Heart right ventricle (tissue), 16 donors: ENCODE measurements around the gene PBXIP1. TPM values are rescaled to one million over a fixed set of nuclear protein-coding genes. Genes with fewer than 3 reads are reported as not detected.
A peak's percentile ranks its signal among the peaks of the same experiment; 100 is the strongest.
"Not testable (repeated sequence)": the region's sequence is repeated elsewhere in the genome, so short reads cannot be mapped to it uniquely, and the experiment has no call there.

Experiments used
- ATAC-seq, 8 donors: fragments of 200-7000 bp; cut with Tn5 transposase; one replicate each; pipeline ENCODE4 v1.9.1; 2020; ENCODE audit warnings: mild to moderate bottlenecking in 8 of 8, moderate library complexity in 8 of 8, moderate number of reproducible peaks in 1 of 8
- DNase-seq, 2 donors: peaks; one replicate each; pipeline ENCODE4 v3.0.0-alpha.2; 2020
- H3K27ac ChIP-seq, 10 donors: fragments of 200-600 bp; sonication (generic) in 2 of 10; one replicate each; pipeline versions ENCODE4 v1.5.0 to v1.8.0; 2020 to 2022; ENCODE audit warnings: mild to moderate bottlenecking in 3 of 10
- H3K27me3 ChIP-seq, 7 donors: fragments of 200-600 bp; one replicate each; pipeline ENCODE4 v1.8.0; 2021 to 2022; ENCODE audit warnings: mild to moderate bottlenecking in 2 of 7
- H3K36me3 ChIP-seq, 9 donors: fragments of 200-600 bp; sonication (generic) in 1 of 9; one replicate each; pipeline versions ENCODE4 v1.5.0 to v1.8.0; 2020 to 2022; ENCODE audit warnings: mild to moderate bottlenecking in 2 of 9
- H3K4me1 ChIP-seq, 9 donors: fragments of 200-600 bp; sonication (generic) in 1 of 9; one replicate each; pipeline versions ENCODE4 v1.5.0 to v1.8.0; 2020 to 2022; ENCODE audit warnings: mild to moderate bottlenecking in 4 of 9
- H3K4me3 ChIP-seq, 10 donors: fragments of 200-600 bp; sonication (generic) in 2 of 10; one replicate each; pipeline versions ENCODE4 v1.5.0 to v1.8.0; 2020 to 2022; ENCODE audit warnings: mild to moderate bottlenecking in 7 of 10, moderate library complexity in 2 of 10
- H3K9me3 ChIP-seq, 11 donors: fragments of 200-600 bp in 10 of 11; sonication (generic) in 2 of 11; one replicate each; pipeline versions ENCODE4 v1.5.0 to v1.8.0; 2013 to 2022; ENCODE audit warnings: mild to moderate bottlenecking in 2 of 11, control low read depth in 1 of 11, moderate library complexity in 1 of 11
- WGBS, 2 donors: extraction: QIAGEN DNeasy Blood & Tissue Kit; methylation state at CpG; one replicate each; pipeline ENCODE4 v1.1.7; 2013; ENCODE audit warnings: inconsistent platforms in 1 of 2; 5-methylcytosine and 5-hydroxymethylcytosine counted together
- intact Hi-C, 10 donors: fragments of 100-400 bp; cut with DNase I; formaldehyde crosslinking; loops; one replicate each; pipeline versions ENCODE4 v1.11.1 to v1.14.2; 2022
- polyA plus RNA-seq, 2 donors: library from polyadenylated mRNA; stranded (reverse); fragments of 200-250 nt; gene quantifications; one replicate each; pipeline ENCODE4 v1.2.3, GENCODE V29; 2013
- total RNA-seq, 10 donors: library from RNA; stranded (reverse); fragmentation: NEBNext Ultra II Directional in 3 of 10; extraction: Animal tissue kit (Norgen Biotek cat#: 25700) in 3 of 10; gene quantifications; one replicate each; pipeline versions ENCODE4 v1.2.1 to v1.2.4, GENCODE V29; 2021 to 2023
- TF ChIP-seq, protein P1 (sequence below), 9 donors: fragments of 200-600 bp; sonication (generic) in 2 of 9; IDR thresholded peaks; one replicate each; pipeline versions ENCODE4 v1.5.0 to v1.8.0; 2021 to 2022; ENCODE audit warnings: antibody characterized with exemption in 9 of 9, mild to moderate bottlenecking in 5 of 9, moderate library complexity in 1 of 9
- donor health status: Arrhythmogenic right ventricular cardiomyopathy.
- donor health status: ischemic (EF 13 %, LVEDD 7.1; RV severe dilation, severe dysfunction).
- donor health status: healthy with polysubstance abuse.
- donor health status: DM: no; HTN: yes; CAD: no.
- donor health status: DM: no; HTN: no; CAD: no.
- donor health status: ischemic (EF 25% LVEDD 6.9; RV normal size, moderate dysfunction).
- donor health status: ischemic (EF 25% LVEDD 5.7; RV mildly dilated, moderate dysfunction).
- donor health status: healthy.
- donor health status: DM: yes; HTN: yes; CAD: no.
- donor health status: Ischemic cardiomyopathy.
- donor health status: ischemic (EF 35%, LVEDD 5.7; RV mildly dilated, moderate dysfunction).
- donor health status: nonischemic (EF 11% LVEDD 7.7; RV severe dilation, severe dysfunction).
- donor health status: DM: yes; HTN: yes; CAD: no.
- donor health status: PGD.
- donor health status: ischemic (EF 29% LVEDD 5.4; RV normal size, mild dysfunction).
- donor health status: nonischemic (EF 23%, LVEDD 6.1; RV moderate dilation, normal function).

The PBXIP1 gene
- total and polyA plus RNA-seq, 12 donors = 25.4 to 75.0 (median 46.0) TPM

DNA sequence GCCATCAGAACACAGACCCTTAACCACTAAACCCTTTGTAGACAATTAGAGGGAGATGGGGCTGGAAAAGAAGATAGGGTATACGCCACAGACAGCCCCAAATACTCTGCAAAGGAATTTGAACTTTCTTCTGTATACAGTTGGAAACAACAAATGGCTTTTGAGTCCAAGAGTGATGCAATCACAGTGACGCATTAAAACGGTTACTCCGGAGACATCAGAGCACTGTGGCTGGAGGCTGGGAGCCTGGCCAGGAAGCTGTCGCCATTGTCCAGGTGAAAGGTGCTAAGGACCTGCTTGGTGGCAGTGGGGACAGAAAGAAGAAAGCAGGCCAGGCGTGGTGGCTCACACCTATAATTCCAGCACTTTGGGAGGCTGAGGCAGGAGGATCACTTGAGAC lies 31.4 kb upstream of the PBXIP1 start:
- no peak for DNase-seq
- H3K4me1 ChIP-seq = peaks cover 6 to 24% (median 15%) of the 10 kb centered on the region in 9 donors
- no peaks in the 10 kb centered on the region for H3K27me3 ChIP-seq
- no peaks in the 10 kb centered on the region for H3K9me3 ChIP-seq
- H3K27ac ChIP-seq = no peak overlapping the region
- no peak overlapping the region for H3K4me3 ChIP-seq
- WGBS, 2 donors = 65 to 71% methylated on average over 6 of the region's 6 CpGs
- TF ChIP-seq, protein P1, sequence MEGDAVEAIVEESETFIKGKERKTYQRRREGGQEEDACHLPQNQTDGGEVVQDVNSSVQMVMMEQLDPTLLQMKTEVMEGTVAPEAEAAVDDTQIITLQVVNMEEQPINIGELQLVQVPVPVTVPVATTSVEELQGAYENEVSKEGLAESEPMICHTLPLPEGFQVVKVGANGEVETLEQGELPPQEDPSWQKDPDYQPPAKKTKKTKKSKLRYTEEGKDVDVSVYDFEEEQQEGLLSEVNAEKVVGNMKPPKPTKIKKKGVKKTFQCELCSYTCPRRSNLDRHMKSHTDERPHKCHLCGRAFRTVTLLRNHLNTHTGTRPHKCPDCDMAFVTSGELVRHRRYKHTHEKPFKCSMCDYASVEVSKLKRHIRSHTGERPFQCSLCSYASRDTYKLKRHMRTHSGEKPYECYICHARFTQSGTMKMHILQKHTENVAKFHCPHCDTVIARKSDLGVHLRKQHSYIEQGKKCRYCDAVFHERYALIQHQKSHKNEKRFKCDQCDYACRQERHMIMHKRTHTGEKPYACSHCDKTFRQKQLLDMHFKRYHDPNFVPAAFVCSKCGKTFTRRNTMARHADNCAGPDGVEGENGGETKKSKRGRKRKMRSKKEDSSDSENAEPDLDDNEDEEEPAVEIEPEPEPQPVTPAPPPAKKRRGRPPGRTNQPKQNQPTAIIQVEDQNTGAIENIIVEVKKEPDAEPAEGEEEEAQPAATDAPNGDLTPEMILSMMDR (IDR thresholded peaks at IDR 0.05) = no peak
- ATAC-seq = peak in 1 of 8 donors; percentile 22
- intact Hi-C loops = no loop called here
- peaks cover 0 to 59% (median 12%) of the 10 kb centered on the region in 9 donors for H3K36me3 ChIP-seq

DNA sequence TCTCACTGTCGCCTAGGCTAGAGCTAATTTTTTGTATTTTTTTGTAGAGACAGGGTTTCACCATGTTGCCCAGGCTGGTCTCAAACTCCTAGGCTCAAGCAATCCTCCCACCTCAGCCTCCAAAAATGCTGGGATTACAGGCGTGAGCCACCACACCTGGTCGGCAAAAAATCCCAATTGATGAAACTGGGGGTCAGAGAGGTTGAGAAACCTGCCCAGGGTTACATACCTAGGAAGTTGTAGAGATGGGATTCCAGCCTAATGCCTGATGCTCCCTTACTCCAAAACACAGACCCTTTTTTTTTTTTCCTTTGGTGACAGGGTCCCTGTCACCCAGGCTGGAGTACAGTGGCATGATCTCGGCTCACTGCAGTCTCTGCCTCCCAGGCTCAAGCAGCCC lies 30.8 kb upstream of the PBXIP1 start:
- ATAC-seq, H3K27me3 ChIP-seq, H3K9me3 ChIP-seq, DNase-seq, intact Hi-C loops, H3K4me3 ChIP-seq, H3K27ac ChIP-seq: not testable (repeated sequence)
- H3K36me3 ChIP-seq = peaks cover 0 to 59% (median 12%) of the 10 kb centered on the region in 9 donors
- WGBS, 2 donors = 93 to 98% methylated on average over 4 of the region's 4 CpGs
- H3K4me1 ChIP-seq = peaks cover 7 to 28% (median 17%) of the 10 kb centered on the region in 9 donors

DNA sequence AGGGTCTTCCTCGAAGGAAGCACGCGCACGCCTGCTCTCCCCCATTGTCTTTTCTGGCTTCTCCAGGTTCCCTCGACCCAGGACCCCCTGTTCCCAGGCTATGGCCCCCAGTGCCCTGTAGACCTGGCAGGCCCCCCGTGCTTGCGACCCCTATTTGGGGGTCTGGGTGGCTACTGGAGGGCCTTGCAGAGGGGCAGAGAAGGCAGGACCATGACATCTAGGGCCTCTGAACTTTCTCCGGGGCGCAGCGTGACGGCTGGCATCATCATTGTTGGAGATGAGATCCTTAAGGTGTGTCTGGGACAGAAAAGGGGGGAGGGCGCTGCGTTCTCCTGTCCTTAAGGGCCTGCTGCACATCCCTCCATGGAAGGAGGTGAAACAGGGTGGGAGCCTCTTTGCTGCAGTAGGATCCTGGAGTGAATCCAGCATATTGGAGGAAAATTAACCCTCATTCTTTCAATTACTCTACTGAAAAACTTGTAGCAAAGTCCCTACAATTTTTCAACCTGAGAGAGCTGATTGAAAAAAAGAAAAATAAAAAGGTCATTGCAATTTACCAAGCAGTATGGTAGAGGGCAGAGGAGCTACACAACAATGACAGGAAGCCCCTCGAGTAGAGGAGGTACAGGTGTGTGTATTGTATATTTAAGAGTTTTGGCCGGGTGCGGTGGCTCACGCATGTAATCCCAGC lies 28.0 kb upstream of the PBXIP1 start:
- Histone ChIP-seq H3K27ac (peak overlapping the region in 9 of 10 donors; percentile 41 to 87 (median 77)), H3K4me3 (peak overlapping the region; percentile 48 to 81 (median 71)), H3K36me3 (peaks cover 0 to 42% (median 7%) of the 10 kb centered on the region in 9 donors), H3K27me3 (no peaks in the 10 kb centered on the region), H3K4me1 (peaks cover 7 to 28% (median 17%) of the 10 kb centered on the region in 9 donors), H3K9me3 (no peaks in the 10 kb centered on the region)
- ATAC-seq = no peak
- DNase-seq = no peak
- WGBS, 2 donors = 14 to 18% methylated on average over 17 of the region's 17 CpGs
- TF ChIP-seq, protein P1 (IDR thresholded peaks at IDR 0.05) = no peak
- intact Hi-C loops = loop anchor here in 2 of 10 donors (1.0 to 2.0 kb wide), 2 partner anchors 9 to 15 kb away; no protein-coding TSS in a partner anchor

DNA sequence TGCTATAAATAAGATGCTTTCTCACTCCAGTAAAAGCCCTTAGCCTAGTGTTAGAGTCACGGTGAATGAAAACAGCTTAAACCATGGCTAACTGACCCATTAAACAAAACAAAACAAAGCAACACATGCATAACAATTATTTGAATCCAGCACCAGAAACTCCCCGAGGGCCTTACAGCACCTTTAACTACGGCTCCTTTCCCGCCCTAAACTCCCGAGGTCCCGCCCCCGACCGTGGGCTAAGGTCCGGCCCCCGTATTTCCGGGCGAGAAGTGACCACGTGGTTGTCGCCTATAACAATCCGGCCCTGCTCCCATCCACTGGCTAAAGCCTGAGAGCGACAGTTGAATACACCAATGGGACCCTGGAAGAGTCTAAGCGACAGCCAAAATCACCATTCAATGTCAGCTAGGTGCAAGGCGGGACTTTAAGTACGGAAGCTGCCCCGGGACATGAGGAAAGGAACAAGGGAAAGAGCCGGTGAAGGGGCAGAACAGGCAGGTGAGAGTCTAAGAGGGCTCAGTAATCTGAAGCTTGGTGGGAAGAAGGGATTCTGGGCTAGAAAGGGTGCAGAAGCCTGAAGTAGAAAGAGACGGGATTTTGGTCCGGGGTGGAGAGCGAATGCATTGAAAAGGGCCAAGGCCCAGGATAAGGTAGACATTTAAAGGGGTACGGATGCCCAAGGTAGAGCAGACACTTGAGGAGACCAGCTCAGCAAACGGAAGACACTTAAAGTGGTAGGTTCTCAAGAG lies 27.2 kb upstream of the PBXIP1 start, which contains the start of gene FLAD1:
Gene FLAD1, plus strand, starts transcription at position 448 of the 752 bp plus-strand sequence. CDS start 351 bp downstream, outside the sequence.
- peak; percentile 98 to 100 (median 100) for ATAC-seq
- no peaks in the 10 kb centered on the region for H3K9me3 ChIP-seq
- peaks cover 7 to 28% (median 17%) of the 10 kb centered on the region in 9 donors for H3K4me1 ChIP-seq
- peaks cover 0 to 38% (median 4%) of the 10 kb centered on the region in 9 donors for H3K36me3 ChIP-seq
- TF ChIP-seq, protein P1 (IDR thresholded peaks at IDR 0.05) = no peak
- peak; percentile 91 to 100 for DNase-seq
- H3K27me3 ChIP-seq = no peaks in the 10 kb centered on the region
- 0% methylated on average over 26 of the region's 26 CpGs for WGBS, 2 donors
- peak within 1 kb of the TSS; percentile 48 to 81 (median 71) for H3K4me3 ChIP-seq
- intact Hi-C loops = loop anchor here in 2 of 10 donors (1.0 to 2.0 kb wide), 2 partner anchors 8 to 16 kb away; no protein-coding TSS in a partner anchor
- peak within 1 kb of the TSS in 9 of 10 donors; percentile 41 to 87 (median 77) for H3K27ac ChIP-seq
